AG09309 (cell line): Measurements from ENCODE around the gene ARMH1.

Experiments used
- DNase-seq: peaks from one replicate; pipeline ENCODE4 v3.0.0-alpha.2; 2010; ENCODE audit warnings: low read depth
- H3K4me3 ChIP-seq: 2 replicates; pipeline ENCODE4 v1.5.1; 2011; ENCODE audit warnings: mild to moderate bottlenecking, low read depth, low read length, moderate library complexity; ENCODE audit not compliant: control insufficient read depth
- CTCF ChIP-seq: IDR thresholded peaks from 2 replicates; pipeline ENCODE4 v1.5.1; 2011; ENCODE audit warnings: mild to moderate bottlenecking, low read depth, low read length, inconsistent platforms; ENCODE audit not compliant: insufficient read depth, control insufficient read depth; ENCODE audit errors: missing control alignments

ARMH1 gene

GRCh38 chr1:44684525-44684924 lies 10.0 kb downstream of the ARMH1 start:
- no peak for TF ChIP-seq CTCF
- no peak overlapping the region for H3K4me3 ChIP-seq
- no peak for DNase-seq

GRCh38 chr1:44685218-44685617 lies 10.7 kb downstream of the ARMH1 start:
- no peak for TF ChIP-seq CTCF
- no peak overlapping the region for H3K4me3 ChIP-seq
- DNase-seq = no peak

GRCh38 chr1:44685881-44686280 lies 11.4 kb downstream of the ARMH1 start:
- no peak for TF ChIP-seq CTCF
- DNase-seq = no peak
- no peak overlapping the region for H3K4me3 ChIP-seq

GRCh38 chr1:44688760-44689446 lies 14.4 kb downstream of the ARMH1 start:
- H3K4me3 ChIP-seq = no peak overlapping the region
- DNase-seq = no peak
- TF ChIP-seq CTCF = no peak

- H3K4me3 ChIP-seq = no peak overlapping the region
- TF ChIP-seq CTCF = no peak
- no peak for DNase-seq
Measured at GRCh38 chr1:44689447-44689765, 14.9 kb downstream of the ARMH1 start.

GRCh38 chr1:44693159-44693558 lies 18.6 kb downstream of the ARMH1 start:
- no peak for DNase-seq
- TF ChIP-seq CTCF = no peak
- H3K4me3 ChIP-seq = no peak overlapping the region

- DNase-seq = no peak
- TF ChIP-seq CTCF = no peak
- no peak overlapping the region for H3K4me3 ChIP-seq
Measured at GRCh38 chr1:44693900-44694299, 19.4 kb downstream of the ARMH1 start.
